Prostate gland (tissue), 2 donors: ENCODE measurements around the gene ANKS3.

Experiments used
- CTCF ChIP-seq, 4 experiments: fragments of 200-600 bp in 2 of 4; fragments of 450-650 bp in 2 of 4; sonication (generic) in 2 of 4; IDR thresholded peaks; 1 replicate in 3 of 4; 2 replicates in 1 of 4; pipeline ENCODE4 v1.5.1; 2016 to 2019; ENCODE audit warnings: antibody characterized with exemption in 4 of 4, mild to moderate bottlenecking in 2 of 4, moderate library complexity in 2 of 4
- POLR2AphosphoS5 ChIP-seq: sonication (generic); formaldehyde crosslinking; IDR thresholded peaks from one replicate; pipeline ENCODE4 v1.6.1; 2017; ENCODE audit warnings: antibody characterized with exemption

DNA sequence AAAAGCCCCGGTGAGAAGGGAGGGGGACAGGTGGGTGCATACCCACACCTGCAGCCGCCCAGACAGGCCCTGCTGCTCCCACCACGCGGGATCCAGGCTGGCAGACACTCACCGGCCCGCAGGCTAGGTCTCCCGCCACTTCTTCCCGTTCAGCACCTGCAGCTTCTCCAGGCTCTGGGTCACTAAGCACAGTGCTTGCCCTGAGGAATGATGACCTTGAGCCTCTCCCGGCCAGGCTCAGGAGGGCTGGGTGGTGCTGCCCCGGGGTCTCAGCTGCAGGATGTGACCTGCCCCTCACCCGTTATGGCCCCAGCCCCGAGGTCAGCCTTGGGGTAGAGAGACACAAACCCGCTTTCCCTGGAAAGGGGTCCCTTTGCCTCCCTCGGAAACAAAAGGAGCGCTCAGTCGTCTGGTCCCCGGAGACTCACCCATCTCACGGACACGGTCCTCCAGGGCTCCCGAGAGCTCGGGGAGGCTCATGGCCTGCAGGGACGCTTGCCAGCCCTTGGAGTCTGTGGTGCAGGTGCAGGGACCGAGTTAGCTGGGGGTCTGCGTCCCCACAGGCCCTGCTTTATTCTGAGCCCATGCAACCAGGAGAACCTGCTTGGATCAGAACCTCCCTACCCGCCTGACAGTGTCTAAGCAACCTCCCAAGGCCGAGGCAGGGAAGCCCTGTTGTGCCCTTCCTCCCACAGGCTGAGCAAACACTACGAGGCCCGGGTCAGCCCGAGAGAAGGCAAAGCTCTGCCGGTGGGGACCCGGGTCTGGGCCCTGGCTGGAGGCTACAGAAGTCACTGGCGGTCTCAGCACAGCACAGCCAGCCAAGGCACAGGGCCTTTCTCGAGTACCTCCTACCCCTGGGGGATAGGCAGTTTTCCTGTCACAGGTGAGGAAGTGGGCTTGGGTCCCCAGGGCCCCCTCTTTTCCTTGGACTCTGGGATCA is 36.9 kb downstream of the ANKS3 start:
- no peak for TF ChIP-seq CTCF (IDR thresholded peaks at IDR 0.05)
- no peak for TF ChIP-seq POLR2AphosphoS5
